Transverse colon (tissue), 4 donors: ENCODE results near the gene CRHR2. TPM values are rescaled to one million over a fixed set of nuclear protein-coding genes. Genes with fewer than 3 reads are reported as not detected.

ENCODE experiments used
- DNase-seq: peaks from one replicate; pipeline ENCODE4 v3.0.0-alpha.2; 2019
- H3K27ac ChIP-seq, 4 donors: fragments of 200-600 bp; sonication (generic); 2 replicates each; pipeline ENCODE4 v1.5.1; 2016 to 2018; ENCODE audit warnings: inconsistent platforms in 4 of 4
- H3K27me3 ChIP-seq: fragments of 200-600 bp; sonication (generic); 2 replicates; pipeline ENCODE4 v1.5.1; 2017; ENCODE audit warnings: inconsistent platforms
- H3K36me3 ChIP-seq, 4 donors: fragments of 200-600 bp; sonication (generic); 2 replicates each; pipeline ENCODE4 v1.5.1; 2017 to 2019; ENCODE audit warnings: inconsistent platforms in 4 of 4
- H3K4me1 ChIP-seq, 4 donors: fragments of 200-600 bp; sonication (generic); 2 replicates each; pipeline ENCODE4 v1.5.1; 2017 to 2020; ENCODE audit warnings: inconsistent platforms in 4 of 4
- H3K4me3 ChIP-seq, 4 donors: fragments of 200-600 bp; sonication (generic); 1 replicate in 1 of 4; 2 replicates in 3 of 4; pipeline versions ENCODE4 v1.5.1 to v1.6.1; 2017 to 2019; ENCODE audit warnings: inconsistent platforms in 4 of 4
- H3K9me3 ChIP-seq, 2 donors: fragments of 200-600 bp; sonication (generic); 2 replicates each; pipeline ENCODE4 v1.5.1; 2017 to 2019; ENCODE audit warnings: inconsistent platforms in 2 of 2
- CTCF ChIP-seq, 5 experiments: fragments of 200-600 bp in 3 of 5; fragments of 450-650 bp in 2 of 5; sonication (generic) in 3 of 5; IDR thresholded peaks; 1 replicate in 2 of 5; 2 replicates in 3 of 5; pipeline ENCODE4 v1.5.1; 2016 to 2017; ENCODE audit warnings: antibody characterized with exemption in 5 of 5, inconsistent platforms in 3 of 5, mild to moderate bottlenecking in 2 of 5, moderate library complexity in 1 of 5
- EP300 ChIP-seq: sonication (generic); formaldehyde crosslinking; IDR thresholded peaks from one replicate; pipeline ENCODE4 v1.6.1; 2017; ENCODE audit warnings: antibody characterized with exemption, low read depth
- POLR2A ChIP-seq: fragments of 450-650 bp; IDR thresholded peaks from one replicate; pipeline ENCODE4 v1.6.1; 2016; ENCODE audit warnings: antibody characterized with exemption, mild to moderate bottlenecking, moderate library complexity
- POLR2AphosphoS5 ChIP-seq, 3 donors: sonication (generic); formaldehyde crosslinking; IDR thresholded peaks; one replicate each; pipeline ENCODE4 v1.6.1; 2016; ENCODE audit warnings: antibody characterized with exemption in 3 of 3
- WGBS, 2 donors: methylation state at CpG; one replicate each; pipeline ENCODE4 v1.1.5; 2018; ENCODE audit warnings: low coverage in 1 of 2; 5-methylcytosine and 5-hydroxymethylcytosine counted together
- in situ Hi-C, 4 donors: fragments of 200-750 bp; cut with MboI; loops; one replicate each; pipeline versions ENCODE4 v1.15.0 to v1.15.1; 2017; ENCODE audit warnings: low sequenced_read_pairs in 3 of 4, low pct_ligation_motif_present in 1 of 4, low pct_unique_long_range_greater_than_20kb in 1 of 4
- intact Hi-C: fragments of 100-400 bp; cut with DNase I; formaldehyde crosslinking; loops from one replicate; pipeline ENCODE4 v1.15.1; 2023; ENCODE audit warnings: low total_unique reads
- total RNA-seq, 4 donors: library from RNA; depleted of rRNA; stranded (reverse); fragments of >200 nt; gene quantifications; one replicate each; pipeline ENCODE4 v1.1.0, GENCODE V29; 2016

Gene CRHR2
- total RNA-seq, 4 donors from 2014 or later, result not detected

DNA sequence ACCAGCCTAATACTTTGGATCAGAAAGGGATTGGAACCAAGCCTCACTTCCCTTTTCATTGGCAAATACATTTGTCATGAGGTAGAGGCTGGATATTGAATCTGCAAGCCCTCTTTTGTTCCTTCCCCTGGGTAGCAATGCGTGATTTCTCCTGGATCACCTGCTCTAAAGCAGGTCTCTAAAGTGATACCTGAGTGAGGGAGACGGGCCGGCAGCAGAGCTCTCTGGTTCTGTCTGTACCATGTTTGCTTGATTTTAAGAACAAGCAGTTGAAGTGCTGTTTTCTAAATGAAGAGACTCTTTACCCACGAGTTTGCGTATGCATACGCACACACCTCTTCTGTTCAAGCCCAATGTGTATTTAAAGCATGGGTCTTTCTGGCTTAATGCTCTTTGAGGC is 46.5 kb downstream of the CRHR2 start:
- 92 to 94% methylated on average over 6 of the region's 6 CpGs for WGBS, 2 donors

DNA sequence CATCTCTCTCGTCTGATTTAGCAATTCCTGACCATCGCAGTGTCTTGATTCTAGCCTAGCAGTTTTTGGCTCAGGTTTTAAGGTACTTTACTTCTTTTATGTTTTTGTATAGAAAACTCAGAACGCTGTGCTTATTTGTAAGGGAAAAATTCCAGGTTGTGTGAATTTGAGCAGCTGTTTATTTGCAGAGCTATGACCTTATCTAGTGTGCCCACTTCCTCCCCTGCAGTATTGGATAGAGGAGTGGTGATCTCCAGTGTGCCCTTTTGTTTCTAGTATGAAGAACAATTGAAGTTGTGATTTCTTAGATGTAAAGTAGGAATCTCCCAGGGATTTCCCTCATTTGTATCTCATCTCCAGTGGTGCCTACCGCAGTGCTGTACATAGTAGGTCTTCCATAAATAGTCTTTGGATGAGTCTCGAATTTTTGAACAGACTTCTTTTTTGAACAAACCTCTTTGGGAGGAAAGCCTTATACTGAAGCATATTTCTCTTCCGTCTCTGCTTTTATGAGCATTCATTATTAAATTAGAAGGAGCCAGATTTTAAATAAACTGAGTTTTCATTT is 47.5 kb downstream of the CRHR2 start:
- intact Hi-C loops (no loop called here), in situ Hi-C loops (no loop called here)
- Histone ChIP-seq H3K4me3 (no peak overlapping the region), H3K27ac (no peak overlapping the region), H3K4me1 (no peaks in the 10 kb centered on the region), H3K36me3 (peaks cover 0 to 53% (median 22%) of the 10 kb centered on the region in 4 donors), H3K27me3 (no peaks in the 10 kb centered on the region), H3K9me3 (no peaks in the 10 kb centered on the region)
- no peak for DNase-seq
- TF ChIP-seq POLR2A (no peak), CTCF (IDR thresholded peaks at IDR 0.05) (no peak)
- 84 to 91% methylated on average over 5 to 6 of the region's 6 CpGs for WGBS, 2 donors

More for the DNA sequence above, 46.5 kb downstream of the CRHR2 start:
- TF ChIP-seq CTCF (IDR thresholded peaks at IDR 0.05) (no peak), EP300 (no peak), POLR2A (no peak), POLR2AphosphoS5 (IDR thresholded peaks at IDR 0.05) (no peak)
- no peak for DNase-seq
- H3K4me1 ChIP-seq, result no peaks in the 10 kb centered on the region
- H3K9me3 ChIP-seq, result no peaks in the 10 kb centered on the region
- in situ Hi-C loops, result no loop called here
- no peak overlapping the region for H3K27ac ChIP-seq
- intact Hi-C loops, result no loop called here
- H3K4me3 ChIP-seq, result no peak overlapping the region
- H3K27me3 ChIP-seq, result no peaks in the 10 kb centered on the region
- peaks cover 0 to 47% (median 18%) of the 10 kb centered on the region in 4 donors for H3K36me3 ChIP-seq

GRCh38 chr7:30634193-30634626 is 48.0 kb downstream of the CRHR2 start:
- H3K4me1 ChIP-seq, result no peaks in the 10 kb centered on the region
- 86% methylated on average over 1 of the region's 1 CpG; no CpG with 5 or more reads in 1 of the 2 donors for WGBS, 2 donors
- intact Hi-C loops, result no loop called here

GRCh38 chr7:30633223-30633622 is 49.0 kb downstream of the CRHR2 start:
- H3K4me3 ChIP-seq, result no peak overlapping the region
- H3K36me3 ChIP-seq, result peaks cover 0 to 66% (median 29%) of the 10 kb centered on the region in 4 donors
- 86% methylated on average over 3 of the region's 3 CpGs; no CpG with 5 or more reads in 1 of the 2 donors for WGBS, 2 donors
- TF ChIP-seq POLR2A, result no peak
- DNase-seq, result no peak
- no peaks in the 10 kb centered on the region for H3K9me3 ChIP-seq
- H3K27me3 ChIP-seq, result no peaks in the 10 kb centered on the region
- in situ Hi-C loops (no loop called here), intact Hi-C loops (no loop called here)
- no peak overlapping the region for H3K27ac ChIP-seq
- no peaks in the 10 kb centered on the region for H3K4me1 ChIP-seq

More at GRCh38 chr7:30634193-30634626, 48.0 kb downstream of the CRHR2 start:
- no peak for TF ChIP-seq EP300
- TF ChIP-seq CTCF (IDR thresholded peaks at IDR 0.05), result no peak
- TF ChIP-seq POLR2A, result no peak
- TF ChIP-seq POLR2AphosphoS5 (IDR thresholded peaks at IDR 0.05), result no peak
- Histone ChIP-seq H3K4me3 (no peak overlapping the region), H3K9me3 (no peaks in the 10 kb centered on the region), H3K27ac (no peak overlapping the region), H3K27me3 (no peaks in the 10 kb centered on the region), H3K36me3 (peaks cover 0 to 58% (median 24%) of the 10 kb centered on the region in 4 donors)
- DNase-seq, result no peak
- in situ Hi-C loops, result no loop called here

- TF ChIP-seq CTCF (IDR thresholded peaks at IDR 0.05) (no peak), EP300 (no peak), POLR2A (no peak)
- no peak overlapping the region for H3K4me3 ChIP-seq
- H3K27me3 ChIP-seq, result no peaks in the 10 kb centered on the region
- H3K4me1 ChIP-seq, result no peaks in the 10 kb centered on the region
- no peak overlapping the region for H3K27ac ChIP-seq
- H3K9me3 ChIP-seq, result no peaks in the 10 kb centered on the region
- no peak for DNase-seq
- 87 to 90% methylated on average over 4 of the region's 4 CpGs for WGBS, 2 donors
- in situ Hi-C loops, result no loop called here
- peaks cover 0 to 85% (median 34%) of the 10 kb centered on the region in 4 donors for H3K36me3 ChIP-seq
- intact Hi-C loops, result no loop called here
Observed at GRCh38 chr7:30630986-30631385, 51.3 kb downstream of the CRHR2 start.
